Tibial nerve (tissue), 4 donors: ENCODE data around the gene LARGE2.

ENCODE experiments used
- CTCF ChIP-seq, 5 experiments: fragments of 200-600 bp in 3 of 5; fragments of 450-650 bp in 2 of 5; sonication (generic) in 3 of 5; IDR thresholded peaks; one replicate each; pipeline ENCODE4 v1.5.1; 2016 to 2019; ENCODE audit warnings: antibody characterized with exemption in 5 of 5, mild to moderate bottlenecking in 3 of 5, moderate library complexity in 2 of 5
- EP300 ChIP-seq, 2 donors: sonication (generic); formaldehyde crosslinking; IDR thresholded peaks; one replicate each; pipeline ENCODE4 v1.6.1; 2017; ENCODE audit warnings: antibody characterized with exemption in 2 of 2, mild to moderate bottlenecking in 1 of 2

GRCh38 chr11:45900916-45901617, 21.4 kb upstream of the LARGE2 start:
- TF ChIP-seq EP300 (IDR thresholded peaks at IDR 0.05) (no peak), CTCF (IDR thresholded peaks at IDR 0.05) (no peak)
